Epithelial cell of esophagus (primary cell): ENCODE data around the gene ZNF775.

ENCODE experiments used
- DNase-seq: peaks from one replicate; pipeline ENCODE4 v3.0.0; 2010; ENCODE audit warnings: low read depth
- H3K4me3 ChIP-seq: 2 replicates; pipeline ENCODE4 v1.5.1; 2011; ENCODE audit warnings: mild to moderate bottlenecking, low read length, control low read depth
- TF ChIP-seq, protein P1 (sequence below): IDR thresholded peaks from 2 replicates; pipeline ENCODE4 v1.5.1; 2011; ENCODE audit warnings: low read depth, mild to moderate bottlenecking, low read length, control low read depth, inconsistent platforms; ENCODE audit not compliant: insufficient read depth; ENCODE audit errors: missing control alignments

ZNF775 gene

GRCh38 chr7:150405584-150406311 lies 26.6 kb downstream of the ZNF775 start:
- TF ChIP-seq, protein P1, sequence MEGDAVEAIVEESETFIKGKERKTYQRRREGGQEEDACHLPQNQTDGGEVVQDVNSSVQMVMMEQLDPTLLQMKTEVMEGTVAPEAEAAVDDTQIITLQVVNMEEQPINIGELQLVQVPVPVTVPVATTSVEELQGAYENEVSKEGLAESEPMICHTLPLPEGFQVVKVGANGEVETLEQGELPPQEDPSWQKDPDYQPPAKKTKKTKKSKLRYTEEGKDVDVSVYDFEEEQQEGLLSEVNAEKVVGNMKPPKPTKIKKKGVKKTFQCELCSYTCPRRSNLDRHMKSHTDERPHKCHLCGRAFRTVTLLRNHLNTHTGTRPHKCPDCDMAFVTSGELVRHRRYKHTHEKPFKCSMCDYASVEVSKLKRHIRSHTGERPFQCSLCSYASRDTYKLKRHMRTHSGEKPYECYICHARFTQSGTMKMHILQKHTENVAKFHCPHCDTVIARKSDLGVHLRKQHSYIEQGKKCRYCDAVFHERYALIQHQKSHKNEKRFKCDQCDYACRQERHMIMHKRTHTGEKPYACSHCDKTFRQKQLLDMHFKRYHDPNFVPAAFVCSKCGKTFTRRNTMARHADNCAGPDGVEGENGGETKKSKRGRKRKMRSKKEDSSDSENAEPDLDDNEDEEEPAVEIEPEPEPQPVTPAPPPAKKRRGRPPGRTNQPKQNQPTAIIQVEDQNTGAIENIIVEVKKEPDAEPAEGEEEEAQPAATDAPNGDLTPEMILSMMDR = no peak
- H3K4me3 ChIP-seq = peak overlapping the region; percentile 62
- DNase-seq = no peak

DNA sequence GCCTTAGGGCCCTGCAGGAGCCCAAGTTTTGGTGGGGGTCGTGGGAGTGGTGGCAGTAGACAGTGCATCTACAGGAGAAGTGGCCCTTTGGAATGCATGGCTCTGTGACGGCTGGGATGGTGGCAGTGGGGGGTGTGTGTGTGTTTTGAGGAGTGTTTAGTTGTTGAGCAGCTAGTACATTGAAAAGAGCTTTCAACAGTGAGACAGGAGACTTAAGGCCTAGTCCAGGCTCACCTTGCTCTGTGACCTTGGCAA lies 27.1 kb downstream of the ZNF775 start:
- no peak for DNase-seq
- TF ChIP-seq, protein P1 = no peak
- H3K4me3 ChIP-seq = peak overlapping the region; percentile 62

DNA sequence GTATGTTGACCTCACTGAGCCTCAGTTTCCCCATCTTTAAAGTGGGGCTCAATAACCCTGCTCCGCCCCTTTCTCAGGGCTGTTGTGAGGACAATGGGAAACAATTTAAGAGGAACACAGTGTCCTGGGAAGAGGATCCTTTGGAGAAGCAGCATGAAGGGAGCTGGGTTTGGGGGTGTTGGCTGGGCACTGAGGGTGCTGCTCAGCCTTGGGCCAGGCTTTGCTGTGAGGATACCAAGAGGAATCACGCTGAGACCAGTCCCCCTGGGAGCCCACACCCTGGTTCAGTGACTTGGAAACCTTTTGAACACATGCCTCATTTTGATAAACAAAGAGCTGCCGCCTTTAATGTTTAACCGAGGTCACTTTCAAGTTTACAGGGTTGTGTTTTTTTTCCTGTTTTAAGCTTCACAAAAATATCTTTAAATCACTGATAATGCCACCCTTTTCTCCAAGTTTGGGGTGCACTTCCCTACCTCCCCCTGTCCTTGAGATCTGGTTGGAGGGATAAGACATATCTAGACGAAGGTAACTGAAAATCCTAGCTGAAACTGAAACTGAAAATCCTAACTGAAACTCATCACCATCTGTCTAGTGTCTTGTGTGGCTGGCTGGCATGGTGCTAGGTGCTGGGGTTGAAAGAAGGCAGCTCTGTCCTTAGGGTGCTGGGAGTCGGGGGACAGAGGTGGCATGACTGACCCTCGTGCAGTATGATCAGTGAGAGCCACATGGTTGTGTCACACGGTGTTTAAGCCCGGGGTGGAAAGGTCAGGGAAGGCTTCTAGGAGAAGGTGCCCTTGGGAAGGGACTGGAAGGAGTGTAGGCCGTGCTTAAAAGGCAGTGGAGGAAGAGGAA lies 27.7 kb downstream of the ZNF775 start:
- no peak for DNase-seq
- no peak overlapping the region for H3K4me3 ChIP-seq
- TF ChIP-seq, protein P1 = no peak

DNA sequence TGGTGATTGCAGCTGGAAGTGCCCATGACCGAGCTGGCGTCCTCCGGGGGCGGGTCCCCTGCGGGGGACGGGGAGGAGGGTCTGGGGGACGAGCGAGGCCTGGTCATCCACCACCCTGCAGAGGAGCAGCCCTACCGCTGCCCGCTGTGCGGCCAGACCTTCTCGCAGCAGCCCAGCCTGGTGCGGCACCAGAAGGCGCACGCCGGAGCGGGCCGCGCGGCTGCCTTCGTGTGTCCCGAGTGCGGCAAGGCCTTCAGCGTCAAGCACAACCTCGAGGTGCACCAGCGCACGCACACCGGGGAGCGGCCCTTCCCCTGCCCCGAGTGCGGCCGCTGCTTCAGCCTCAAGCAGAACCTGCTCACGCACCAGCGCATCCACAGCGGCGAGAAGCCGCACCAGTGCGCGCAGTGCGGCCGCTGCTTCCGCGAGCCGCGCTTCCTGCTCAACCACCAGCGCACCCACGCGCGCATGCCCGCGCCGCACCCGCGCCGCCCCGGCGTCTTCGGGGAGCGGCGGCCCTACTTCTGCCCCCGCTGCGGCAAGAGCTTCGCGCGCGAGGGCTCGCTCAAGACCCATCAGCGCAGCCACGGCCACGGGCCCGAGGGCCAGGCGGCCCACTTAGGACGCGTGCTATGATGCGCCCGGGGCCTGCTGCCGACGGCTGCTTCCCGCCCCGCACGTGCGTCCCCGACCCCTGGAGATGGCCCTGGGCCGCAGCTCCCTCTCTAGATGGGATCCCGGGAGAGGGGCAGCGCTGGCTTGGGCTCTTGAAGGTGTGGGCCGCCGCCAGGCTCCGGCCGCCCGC lies 28.7 kb downstream of the ZNF775 start:
- DNase-seq = no peak
- H3K4me3 ChIP-seq = no peak overlapping the region
- TF ChIP-seq, protein P1 = no peak

DNA sequence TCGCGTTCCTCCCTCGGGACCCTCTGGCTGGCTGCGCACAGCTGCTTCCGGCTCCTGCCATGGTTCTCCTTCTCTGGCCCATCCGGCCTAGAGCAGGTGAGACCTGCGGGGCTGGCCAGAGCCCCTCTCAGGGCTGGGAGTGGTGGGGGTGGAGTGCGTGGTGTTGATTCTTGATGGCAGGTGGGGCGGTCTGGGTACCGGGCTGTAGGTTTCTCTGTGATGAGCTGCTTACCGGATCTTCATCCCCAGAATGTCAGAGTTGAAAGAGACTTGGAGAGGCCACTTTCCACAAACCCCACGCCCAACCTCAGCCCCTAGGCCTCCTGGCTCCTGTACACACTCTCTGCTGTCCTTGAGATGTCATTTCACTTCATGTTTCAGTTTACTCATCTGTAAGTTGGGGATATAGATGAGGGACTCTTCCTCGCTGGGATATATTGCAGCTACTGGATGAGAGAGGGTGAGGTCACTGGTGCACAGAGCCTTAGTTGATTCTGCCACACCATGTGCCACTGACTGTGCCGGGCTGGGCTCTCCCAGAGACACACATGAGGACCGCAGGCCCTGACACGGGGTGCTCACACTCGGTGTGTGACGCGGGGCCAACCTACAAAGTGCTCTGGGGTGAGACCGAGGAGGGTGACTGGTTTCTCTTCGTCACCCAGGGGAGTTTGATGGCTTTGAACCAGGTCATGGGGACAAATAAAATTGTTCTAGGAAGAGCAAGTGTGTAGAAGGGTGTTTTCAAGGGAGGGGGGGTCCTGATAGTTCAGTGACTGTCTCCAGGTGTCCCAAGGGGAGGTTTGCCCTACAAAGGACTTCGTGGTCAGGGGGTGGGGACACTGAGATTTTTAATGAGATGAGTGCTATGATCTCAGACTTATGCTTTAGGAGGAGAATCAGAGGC lies 29.5 kb downstream of the ZNF775 start:
- no peak overlapping the region for H3K4me3 ChIP-seq
- DNase-seq = no peak
- TF ChIP-seq, protein P1 = no peak

GRCh38 chr7:150409300-150410030 lies 30.3 kb downstream of the ZNF775 start:
- TF ChIP-seq, protein P1 = no peak
- no peak overlapping the region for H3K4me3 ChIP-seq
- DNase-seq = no peak
